ENCODE results near the gene BDKRB1. TPM values are rescaled to one million over a fixed set of nuclear protein-coding genes. Genes with fewer than 3 reads are reported as not detected.

The BDKRB1 gene
- total and polyA plus RNA-seq, 10 of the 15 experiments (the other 5 are each of a cell fraction or from before 2014, with no cell fraction given) = 0.21 TPM; not detected in 9

- TF ChIP-seq, protein P1, sequence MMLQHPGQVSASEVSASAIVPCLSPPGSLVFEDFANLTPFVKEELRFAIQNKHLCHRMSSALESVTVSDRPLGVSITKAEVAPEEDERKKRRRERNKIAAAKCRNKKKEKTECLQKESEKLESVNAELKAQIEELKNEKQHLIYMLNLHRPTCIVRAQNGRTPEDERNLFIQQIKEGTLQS (IDR thresholded peaks at IDR 0.05; ENCODE audit: borderline replicate concordance, extremely low read depth, low read depth, low read length) = no peak
- TF ChIP-seq, protein P2, sequence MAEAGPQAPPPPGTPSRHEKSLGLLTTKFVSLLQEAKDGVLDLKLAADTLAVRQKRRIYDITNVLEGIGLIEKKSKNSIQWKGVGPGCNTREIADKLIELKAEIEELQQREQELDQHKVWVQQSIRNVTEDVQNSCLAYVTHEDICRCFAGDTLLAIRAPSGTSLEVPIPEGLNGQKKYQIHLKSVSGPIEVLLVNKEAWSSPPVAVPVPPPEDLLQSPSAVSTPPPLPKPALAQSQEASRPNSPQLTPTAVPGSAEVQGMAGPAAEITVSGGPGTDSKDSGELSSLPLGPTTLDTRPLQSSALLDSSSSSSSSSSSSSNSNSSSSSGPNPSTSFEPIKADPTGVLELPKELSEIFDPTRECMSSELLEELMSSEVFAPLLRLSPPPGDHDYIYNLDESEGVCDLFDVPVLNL (IDR thresholded peaks at IDR 0.05; ENCODE audit: low read depth, low read length) = no peak
- no peak for TF ChIP-seq ASH2L (IDR thresholded peaks at IDR 0.05; ENCODE audit: borderline replicate concordance, low read depth)
Measured at GRCh38 chr14:96235426-96235825, 20.6 kb upstream of the BDKRB1 start (continued).

DNA sequence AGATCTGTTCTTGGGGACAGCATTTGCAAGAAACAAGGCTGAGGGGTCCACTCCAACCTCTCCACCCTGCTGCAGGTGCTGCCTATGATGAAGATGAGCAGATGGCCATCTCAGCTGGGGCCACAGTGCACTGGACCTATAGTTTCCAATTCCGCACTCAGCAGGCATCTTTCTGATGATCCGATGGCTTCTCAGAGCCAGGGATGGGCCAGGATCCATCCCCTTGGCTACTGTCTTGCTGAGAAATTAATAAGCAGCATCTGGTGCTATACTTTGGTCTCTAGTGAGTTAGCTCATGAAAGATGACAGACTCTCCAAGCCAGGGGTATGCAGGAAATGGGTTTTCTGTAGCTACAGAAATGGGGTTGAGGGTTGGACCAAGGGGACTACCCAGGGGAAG, 18.4 kb upstream of the BDKRB1 start:
- SMC1A ChIA-PET (ENCODE audit: uncharacterized antibody, unreplicated experiment) = no interaction called here
- no peak for FAIRE-seq
- no peaks in the 10 kb centered on the region for H3K9me3 ChIP-seq (replicated peaks; ENCODE audit: control insufficient read depth, insufficient read depth, low read length)
- H4K20me1 ChIP-seq (ENCODE audit: control insufficient read depth, insufficient read depth) = no peaks in the 10 kb centered on the region
- H3K79me2 ChIP-seq (ENCODE audit: control insufficient read depth, insufficient read depth, low read length) = no peaks in the 10 kb centered on the region
- 15% methylated on average over 2 of the region's 2 CpGs for WGBS (ENCODE audit: insufficient coverage, insufficient replicate concordance, low lambda C conversion rate, missing lambda C conversion rate)
- H3K9ac ChIP-seq (ENCODE audit: control insufficient read depth, insufficient read depth, low read length) = no peak overlapping the region
- H2AFZ ChIP-seq (ENCODE audit: control insufficient read depth, low read depth, low read length) = no peak overlapping the region
- no TSS peak for BruUV-seq (replicated peaks)
- CTCF ChIA-PET = no interaction called here
- H3K4me3 ChIP-seq = no peak overlapping the region
- no peak overlapping the region for H3K4me2 ChIP-seq (ENCODE audit: control insufficient read depth, insufficient read depth)
- H3K27ac ChIP-seq (ENCODE audit: control insufficient read depth, insufficient read depth) = no peak overlapping the region
- ATAC-seq = no peak
- intact Hi-C loops (cut with micrococcal nuclease; ENCODE audit: unreplicated experiment) (no loop called here), in situ Hi-C loops (cut with MboI) (no loop called here)
- DNase-seq (ENCODE audit: low read depth, low spot score) = no peak
- H3K36me3 ChIP-seq (ENCODE audit: control insufficient read depth in 2 of 2, insufficient read depth in 2 of 2, low read length in 1 of 2) = no peaks in the 10 kb centered on the region
- POLR2A ChIA-PET = no interaction called here
- peaks cover 0 to 2% of the 10 kb centered on the region in 2 experiments; a peak in 1 of 4 replicates for H3K27me3 ChIP-seq (replicated peaks in 1 of 2; ENCODE audit: control insufficient read depth in 2 of 2, insufficient read depth in 2 of 2, low read length in 1 of 2)
- no peaks in the 10 kb centered on the region for H3K4me1 ChIP-seq (ENCODE audit: control insufficient read depth, insufficient read depth, low read length)
- TF ChIP-seq REST (IDR thresholded peaks at IDR 0.05; ENCODE audit: low read depth, low read length) = no peak
- no peak for TF ChIP-seq POLR2A (IDR thresholded peaks at IDR 0.05; ENCODE audit: low read depth, low read length)
- TF ChIP-seq, protein P3, sequence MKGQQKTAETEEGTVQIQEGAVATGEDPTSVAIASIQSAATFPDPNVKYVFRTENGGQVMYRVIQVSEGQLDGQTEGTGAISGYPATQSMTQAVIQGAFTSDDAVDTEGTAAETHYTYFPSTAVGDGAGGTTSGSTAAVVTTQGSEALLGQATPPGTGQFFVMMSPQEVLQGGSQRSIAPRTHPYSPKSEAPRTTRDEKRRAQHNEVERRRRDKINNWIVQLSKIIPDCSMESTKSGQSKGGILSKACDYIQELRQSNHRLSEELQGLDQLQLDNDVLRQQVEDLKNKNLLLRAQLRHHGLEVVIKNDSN (IDR thresholded peaks at IDR 0.05; ENCODE audit: borderline replicate concordance, extremely low read length, insufficient read depth, low read depth, low read length) = no peak
- no peak for TF ChIP-seq NFYA (IDR thresholded peaks at IDR 0.05; ENCODE audit: borderline replicate concordance, low read depth, low read length)
- RAD21 ChIA-PET (ENCODE audit: unreplicated experiment) = no interaction called here
